Spinal cord (tissue), 10 donors: ENCODE results near the gene SNRPD3. TPM values are rescaled to one million over a fixed set of nuclear protein-coding genes. Genes with fewer than 3 reads are reported as not detected.

Source experiments
- DNase-seq, 6 donors: peaks; one replicate each; pipeline versions ENCODE4 v3.0.0 to v3.0.0-alpha.2; 2013 to 2015; ENCODE audit warnings: low spot score in 6 of 6, low read depth in 4 of 6
- H3K27ac ChIP-seq: one replicate; pipeline ENCODE4 v1.5.1; 2013; ENCODE audit warnings: low read depth, low read length, control low read depth
- H3K27me3 ChIP-seq: one replicate; pipeline ENCODE4 v1.6.1; 2013; ENCODE audit warnings: low read length; ENCODE audit not compliant: control insufficient read depth, insufficient read depth
- H3K36me3 ChIP-seq: one replicate; pipeline ENCODE4 v1.6.1; 2013; ENCODE audit warnings: low read length; ENCODE audit not compliant: control insufficient read depth, insufficient read depth
- H3K4me1 ChIP-seq: one replicate; pipeline ENCODE4 v1.6.1; 2013; ENCODE audit warnings: low read length; ENCODE audit not compliant: control insufficient read depth, insufficient read depth
- H3K4me3 ChIP-seq: one replicate; pipeline ENCODE4 v1.5.1; 2013; ENCODE audit warnings: low read depth, low read length, control low read depth
- H3K9me3 ChIP-seq: one replicate; pipeline ENCODE4 v1.6.1; 2013; ENCODE audit warnings: low read length; ENCODE audit not compliant: control insufficient read depth, insufficient read depth
- WGBS: methylation state at CpG from one replicate; pipeline ENCODE4 v1.1.5; 2013; ENCODE audit warnings: missing lambda C conversion rate; ENCODE audit not compliant: insufficient coverage; 5-methylcytosine and 5-hydroxymethylcytosine counted together
- polyA plus RNA-seq, 2 donors: library from polyadenylated mRNA; unstranded; fragments of 120-200 nt; gene quantifications; one replicate each; pipeline ENCODE4 v1.2.1, GENCODE V29; 2013; ENCODE audit not compliant: insufficient read length in 2 of 2
- total RNA-seq, 2 donors: library from RNA; depleted of rRNA in 1 of 2; stranded (reverse); fragments of 120-200 nt in 1 of 2; fragments of >200 nt in 1 of 2; gene quantifications; one replicate each; pipeline versions ENCODE4 v1.2.3 to v1.2.4, GENCODE V29; 2013 to 2014
- donor health status: healthy.

SNRPD3 gene
- total and polyA plus RNA-seq, 4 donors = 107 to 130 (median 129) TPM

DNA sequence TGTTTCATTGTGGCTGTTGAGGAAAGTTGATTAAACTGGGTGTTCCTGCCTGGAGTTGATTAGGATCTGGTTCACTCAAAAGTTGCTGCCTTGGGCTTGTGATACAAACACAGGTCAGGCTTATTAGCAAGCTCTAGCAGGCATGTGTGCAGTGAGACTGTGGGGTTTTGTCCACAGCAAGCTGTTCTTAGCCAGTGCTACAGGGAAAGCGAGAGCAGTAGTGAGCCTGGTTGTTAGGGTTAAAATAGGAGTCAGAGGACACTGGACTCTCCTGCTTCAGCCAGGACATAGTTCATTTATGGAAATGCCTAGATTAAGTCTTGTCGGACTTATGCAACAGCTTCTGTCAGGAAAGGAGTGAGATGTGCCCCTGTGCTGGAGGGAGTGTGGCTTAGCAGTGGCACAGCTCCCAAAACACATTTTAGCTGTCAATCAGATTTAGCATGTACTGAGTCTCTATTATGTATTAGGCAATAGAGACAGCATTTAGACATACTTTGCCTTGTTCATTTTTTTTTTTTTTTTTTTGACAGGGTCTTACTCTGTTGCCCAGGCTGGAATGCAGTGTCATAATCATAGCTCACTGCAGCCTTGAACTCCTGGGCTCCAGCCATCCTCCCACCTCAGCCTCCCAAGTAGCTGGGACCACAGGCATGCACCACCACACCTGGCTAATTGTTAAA lies 8.7 kb downstream of the SNRPD3 start:
- Histone ChIP-seq H3K9me3 (no peaks in the 10 kb centered on the region), H3K4me1 (peaks cover 5% of the 10 kb centered on the region), H3K27ac (no peak overlapping the region), H3K27me3 (no peaks in the 10 kb centered on the region), H3K4me3 (no peak overlapping the region), H3K36me3 (peaks cover 62% of the 10 kb centered on the region)
- no peak for DNase-seq
- 93% methylated on average over 2 of the region's 2 CpGs for WGBS

DNA sequence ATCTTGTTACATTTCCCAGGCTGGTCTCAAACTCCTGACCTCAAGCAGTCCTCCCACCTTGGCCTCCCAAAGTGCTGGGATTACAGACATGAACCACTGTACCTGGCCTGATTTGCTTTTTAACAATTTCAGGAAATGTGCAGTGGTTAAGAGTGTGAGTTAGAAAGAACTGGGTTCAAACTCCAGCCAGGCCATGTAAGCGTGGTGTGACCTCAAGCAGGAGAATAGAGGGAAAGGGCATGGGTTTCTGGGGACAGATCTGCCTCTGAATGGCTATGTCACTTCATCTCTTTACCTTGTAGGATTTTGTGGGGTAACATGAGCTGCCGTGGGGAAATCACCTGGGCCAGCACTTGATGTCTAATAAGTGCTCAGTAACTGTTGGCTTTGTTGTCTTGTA lies 9.3 kb downstream of the SNRPD3 start:
- Histone ChIP-seq H3K36me3 (peaks cover 61% of the 10 kb centered on the region), H3K27me3 (no peaks in the 10 kb centered on the region), H3K9me3 (no peaks in the 10 kb centered on the region), H3K27ac (no peak overlapping the region), H3K4me3 (no peak overlapping the region), H3K4me1 (peaks cover 5% of the 10 kb centered on the region)
- WGBS = 100% methylated on average over 2 of the region's 2 CpGs
- DNase-seq = no peak

GRCh38 chr22:24566899-24567511 lies 11.2 kb downstream of the SNRPD3 start:
- H3K4me1 ChIP-seq = peaks cover 5% of the 10 kb centered on the region
- no peak overlapping the region for H3K27ac ChIP-seq
- H3K27me3 ChIP-seq = no peaks in the 10 kb centered on the region
- peaks cover 62% of the 10 kb centered on the region for H3K36me3 ChIP-seq
- 76% methylated on average over 8 of the region's 8 CpGs for WGBS
- no peak for DNase-seq
- no peaks in the 10 kb centered on the region for H3K9me3 ChIP-seq
- no peak overlapping the region for H3K4me3 ChIP-seq

- H3K4me3 ChIP-seq = no peak overlapping the region
- no peaks in the 10 kb centered on the region for H3K9me3 ChIP-seq
- peaks cover 62% of the 10 kb centered on the region for H3K36me3 ChIP-seq
- DNase-seq = no peak
- H3K27me3 ChIP-seq = no peaks in the 10 kb centered on the region
- H3K4me1 ChIP-seq = peaks cover 5% of the 10 kb centered on the region
- WGBS = 82% methylated on average over 9 of the region's 10 CpGs
- no peak overlapping the region for H3K27ac ChIP-seq
Measured at GRCh38 chr22:24567668-24568067, 11.9 kb downstream of the SNRPD3 start.

- WGBS = 89% methylated on average over 7 of the region's 7 CpGs
- H3K4me1 ChIP-seq = peaks cover 5% of the 10 kb centered on the region
- no peak for DNase-seq
- H3K36me3 ChIP-seq = peaks cover 74% of the 10 kb centered on the region
- H3K4me3 ChIP-seq = no peak overlapping the region
- H3K9me3 ChIP-seq = no peaks in the 10 kb centered on the region
- H3K27ac ChIP-seq = no peak overlapping the region
- no peaks in the 10 kb centered on the region for H3K27me3 ChIP-seq
Measured at GRCh38 chr22:24571266-24571665, 15.5 kb downstream of the SNRPD3 start.

DNA sequence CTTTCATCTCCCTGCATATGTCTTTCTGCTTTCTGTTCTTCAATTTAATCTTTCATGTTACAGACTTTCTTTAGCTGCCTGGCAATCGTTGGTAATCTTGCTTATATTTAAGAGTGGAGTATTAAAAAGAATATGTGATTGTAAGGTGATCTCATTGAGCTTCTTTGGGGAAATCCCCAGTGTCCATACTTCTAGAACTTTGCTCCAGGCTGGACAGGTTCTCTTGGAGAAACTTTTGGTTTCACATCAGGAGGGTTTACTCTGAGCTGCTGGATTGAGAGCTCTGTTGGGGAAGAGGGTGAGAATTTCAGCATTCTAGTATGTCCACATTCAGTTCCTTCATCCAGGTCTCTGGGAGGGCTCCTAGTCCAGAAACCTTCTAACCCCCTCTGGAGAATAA lies 21.0 kb downstream of the SNRPD3 start:
- Histone ChIP-seq H3K36me3 (peaks cover 45% of the 10 kb centered on the region), H3K4me1 (no peaks in the 10 kb centered on the region), H3K4me3 (no peak overlapping the region), H3K9me3 (no peaks in the 10 kb centered on the region), H3K27me3 (no peaks in the 10 kb centered on the region), H3K27ac (no peak overlapping the region)
- DNase-seq = no peak
- no CpG with 5 or more reads among the region's 1 CpG for WGBS

- peaks cover 7% of the 10 kb centered on the region for H3K4me1 ChIP-seq
- WGBS = 82% methylated on average over 4 of the region's 8 CpGs
- H3K9me3 ChIP-seq = no peaks in the 10 kb centered on the region
- DNase-seq = no peak
- no peak overlapping the region for H3K27ac ChIP-seq
- H3K36me3 ChIP-seq = peaks cover 34% of the 10 kb centered on the region
- no peak overlapping the region for H3K4me3 ChIP-seq
- no peaks in the 10 kb centered on the region for H3K27me3 ChIP-seq
Measured at GRCh38 chr22:24578355-24579257, 22.8 kb downstream of the SNRPD3 start.

DNA sequence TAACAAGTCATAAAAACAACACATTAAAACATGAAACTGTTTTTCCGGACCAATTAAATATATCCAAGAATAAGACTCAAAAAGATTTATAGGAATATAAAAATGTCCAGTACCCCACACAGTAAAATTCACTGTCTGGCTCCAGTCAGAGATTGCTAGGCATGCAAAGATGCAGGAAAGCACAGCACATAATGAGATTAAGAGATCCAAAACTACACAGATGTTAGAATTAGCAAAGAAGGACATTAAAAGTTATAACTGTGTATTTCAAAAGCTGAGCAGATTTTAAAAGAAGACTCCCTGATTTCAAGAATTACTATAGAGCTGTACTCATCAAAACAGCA lies 23.4 kb downstream of the SNRPD3 start:
- DNase-seq = no peak
- no peaks in the 10 kb centered on the region for H3K9me3 ChIP-seq
- WGBS = no CpG with 5 or more reads among the region's 1 CpG

GRCh38 chr22:24580276-24580675 lies 24.5 kb downstream of the SNRPD3 start:
- H3K36me3 ChIP-seq = peaks cover 30% of the 10 kb centered on the region
- H3K27me3 ChIP-seq = no peaks in the 10 kb centered on the region
- no peaks in the 10 kb centered on the region for H3K9me3 ChIP-seq
- peaks cover 23% of the 10 kb centered on the region for H3K4me1 ChIP-seq
- H3K27ac ChIP-seq = no peak overlapping the region
- no peak overlapping the region for H3K4me3 ChIP-seq
- no CpG with 5 or more reads among the region's 2 CpGs for WGBS
- DNase-seq = no peak

More for the DNA sequence above, 23.4 kb downstream of the SNRPD3 start:
- Histone ChIP-seq H3K4me3 (no peak overlapping the region), H3K27ac (no peak overlapping the region), H3K27me3 (no peaks in the 10 kb centered on the region), H3K4me1 (peaks cover 13% of the 10 kb centered on the region), H3K36me3 (peaks cover 30% of the 10 kb centered on the region)
